Measurements from ENCODE around the gene SYT7. TPM values are rescaled to one million over a fixed set of nuclear protein-coding genes. Genes with fewer than 3 reads are reported as not detected.

Gene SYT7
- total RNA-seq, 1 donor from 2014 or later: 4.8 TPM

GRCh38 chr11:61577383-61578118, 3.3 kb downstream of the SYT7 start:
- Histone ChIP-seq H3K9me3 (no peaks in the 10 kb centered on the region), H3K27me3 (peaks cover 18% of the 10 kb centered on the region), H3K4me3 (no peak overlapping the region), H3K36me3 (no peaks in the 10 kb centered on the region), H3K4me1 (peaks cover 8% of the 10 kb centered on the region), H3K27ac (no peak overlapping the region)
- TF ChIP-seq CTCF (IDR thresholded peaks at IDR 0.05): no peak
- ATAC-seq: no peak
- DNase-seq: no peak
- intact Hi-C loops (cut with DNase I): no loop called here

- Histone ChIP-seq H3K9me3 (no peaks in the 10 kb centered on the region), H3K4me1 (peaks cover 5% of the 10 kb centered on the region), H3K36me3 (no peaks in the 10 kb centered on the region), H3K4me3 (no peak overlapping the region), H3K27ac (no peak overlapping the region), H3K27me3 (peaks cover 18% of the 10 kb centered on the region)
- intact Hi-C loops (cut with DNase I): no loop called here
- DNase-seq: no peak
- no peak for TF ChIP-seq CTCF (IDR thresholded peaks at IDR 0.05)
- ATAC-seq: no peak
Measured at GRCh38 chr11:61575886-61576861, 4.7 kb downstream of the SYT7 start.

GRCh38 chr11:61574611-61575010, 6.3 kb downstream of the SYT7 start:
- intact Hi-C loops (cut with DNase I): no loop called here
- Histone ChIP-seq H3K36me3 (no peaks in the 10 kb centered on the region), H3K4me3 (no peak overlapping the region), H3K27ac (no peak overlapping the region), H3K27me3 (peaks cover 8% of the 10 kb centered on the region), H3K4me1 (no peaks in the 10 kb centered on the region), H3K9me3 (no peaks in the 10 kb centered on the region)
- no peak for DNase-seq
- no peak for ATAC-seq
- no peak for TF ChIP-seq CTCF (IDR thresholded peaks at IDR 0.05)

- ATAC-seq (no peak), DNase-seq (no peak)
- no peaks in the 10 kb centered on the region for H3K36me3 ChIP-seq
- H3K27me3 ChIP-seq: peaks cover 13% of the 10 kb centered on the region
- H3K4me1 ChIP-seq: no peaks in the 10 kb centered on the region
- H3K27ac ChIP-seq: no peak overlapping the region
- TF ChIP-seq CTCF (IDR thresholded peaks at IDR 0.05): no peak
- intact Hi-C loops (cut with DNase I): no loop called here
- no peaks in the 10 kb centered on the region for H3K9me3 ChIP-seq
- H3K4me3 ChIP-seq: no peak overlapping the region
Measured at GRCh38 chr11:61572913-61573312, 8.0 kb downstream of the SYT7 start.

GRCh38 chr11:61571869-61572268, 9.0 kb downstream of the SYT7 start:
- ATAC-seq (no peak), DNase-seq (no peak)
- H3K27me3 ChIP-seq: peaks cover 16% of the 10 kb centered on the region
- H3K9me3 ChIP-seq: no peaks in the 10 kb centered on the region
- no peak overlapping the region for H3K4me3 ChIP-seq
- TF ChIP-seq CTCF (IDR thresholded peaks at IDR 0.05): no peak
- H3K4me1 ChIP-seq: no peaks in the 10 kb centered on the region
- H3K36me3 ChIP-seq: no peaks in the 10 kb centered on the region
- H3K27ac ChIP-seq: no peak overlapping the region
- intact Hi-C loops (cut with DNase I): no loop called here
